D721Med (cell line): ENCODE measurements around the gene PROSER1.
A peak's percentile ranks its signal among the peaks of the same experiment; 100 is the strongest.

Experiments used
- DNase-seq: peaks from one replicate; pipeline ENCODE4 v3.0.0; 2011; ENCODE audit warnings: low spot score; ENCODE audit not compliant: insufficient read length
- FAIRE-seq: peaks from 2 replicates; lab custom pipeline; 2011; peaks lifted over from hg19 to GRCh38; lab: Jason Lieb, UNC
- CTCF ChIP-seq: IDR thresholded peaks from 2 replicates; pipeline ENCODE4 v1.5.1; 2012; ENCODE audit warnings: mild to moderate bottlenecking, control low read depth; ENCODE audit not compliant: insufficient read depth; ENCODE audit errors: missing control alignments

The PROSER1 gene

GRCh38 chr13:39054112-39054511 lies 16.2 kb upstream of the PROSER1 start:
- TF ChIP-seq CTCF: no peak
- DNase-seq (no peak), FAIRE-seq (no peak)

- no peak for TF ChIP-seq CTCF
- no peak for DNase-seq
- FAIRE-seq: no peak
Measured at GRCh38 chr13:39052944-39053343, 15.1 kb upstream of the PROSER1 start.

DNA sequence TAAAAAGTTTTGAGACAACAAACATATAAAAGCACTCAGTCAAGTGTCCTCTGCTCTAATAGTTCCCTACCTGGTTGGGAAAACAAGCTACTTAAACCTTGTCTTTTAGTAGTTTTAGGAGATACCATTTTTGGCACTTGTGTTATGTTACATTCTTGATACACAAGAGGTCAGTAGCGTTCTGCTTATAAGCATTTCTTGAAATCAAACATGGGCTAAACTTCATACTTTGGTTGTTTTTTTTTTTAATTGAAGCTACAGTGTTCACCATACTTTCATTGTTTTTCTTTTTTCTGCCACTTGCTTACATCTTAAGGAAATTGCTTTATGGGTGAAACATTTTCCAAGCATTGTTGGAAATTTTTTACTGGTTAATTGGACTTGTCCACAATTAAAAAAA lies 13.3 kb upstream of the PROSER1 start:
- DNase-seq (no peak), FAIRE-seq (peak; percentile 94)
- peak; percentile 78 for TF ChIP-seq CTCF

DNA sequence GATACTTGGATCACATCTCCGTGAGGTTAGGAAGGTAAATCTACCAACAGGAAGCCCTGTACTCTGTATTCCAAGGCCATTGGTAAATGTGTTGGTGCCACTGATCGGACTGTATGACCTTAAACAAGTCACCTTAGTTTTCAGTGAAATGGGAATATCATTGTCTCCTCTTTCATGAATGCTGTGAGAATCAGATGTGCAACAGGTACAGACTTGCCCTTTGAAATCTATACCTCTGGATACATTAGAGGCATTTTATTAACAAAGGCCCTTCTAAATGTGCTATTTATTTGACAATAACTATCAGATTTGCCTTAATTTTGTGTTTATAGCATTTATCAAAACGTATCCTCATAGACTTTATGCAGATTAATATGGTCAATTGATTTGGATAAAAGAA lies 11.4 kb upstream of the PROSER1 start:
- DNase-seq: no peak
- no peak for TF ChIP-seq CTCF
- FAIRE-seq: peak; percentile 64

GRCh38 chr13:39048806-39049205 lies 10.9 kb upstream of the PROSER1 start:
- FAIRE-seq: no peak
- DNase-seq: no peak
- no peak for TF ChIP-seq CTCF

- DNase-seq (no peak), FAIRE-seq (no peak)
- TF ChIP-seq CTCF: no peak
Measured at GRCh38 chr13:39047560-39047959, 9.7 kb upstream of the PROSER1 start.

GRCh38 chr13:39044536-39044935 lies 6.6 kb upstream of the PROSER1 start:
- FAIRE-seq: no peak

More at GRCh38 chr13:39044536-39044935, 6.6 kb upstream of the PROSER1 start:
- DNase-seq: no peak
- TF ChIP-seq CTCF: no peak
